SK-N-SH treated with all-trans-retinoic acid at 6 μM for 48 hours (cell line): Measurements from ENCODE around the gene CCDC78.
A peak's percentile ranks its signal among the peaks of the same experiment; 100 is the strongest.

Experiments
- ATAC-seq: fragments of 200-7000 bp; cut with Tn5 transposase; 3 replicates; pipeline ENCODE4 v1.9.1; 2020; ENCODE audit warnings: mild to moderate bottlenecking, moderate library complexity
- BACH2 ChIP-seq: fragments of 250-450 bp; sonication (Bioruptor Pico); IDR thresholded peaks from 2 replicates; pipeline ENCODE4 v1.9.0; 2021; ENCODE audit warnings: mild to moderate bottlenecking, borderline replicate concordance
- CREB5 ChIP-seq: fragments of 250-450 bp; sonication (Bioruptor Pico); IDR thresholded peaks from 2 replicates; pipeline ENCODE4 v1.5.1; 2020; ENCODE audit warnings: low read depth, mild to moderate bottlenecking, moderate library complexity
- CSDC2 ChIP-seq: fragments of 250-450 bp; sonication (Bioruptor Pico); IDR thresholded peaks from 2 replicates; pipeline ENCODE4 v1.5.0; 2020; ENCODE audit warnings: mild to moderate bottlenecking, moderate library complexity
- CSRNP3 ChIP-seq: fragments of 250-450 bp; sonication (Bioruptor Pico); IDR thresholded peaks from 2 replicates; pipeline ENCODE4 v1.5.1; 2021; ENCODE audit warnings: mild to moderate bottlenecking, moderate library complexity
- ESRRG ChIP-seq: fragments of 250-450 bp; sonication (Bioruptor Pico); IDR thresholded peaks from 2 replicates; pipeline ENCODE4 v1.6.1; 2021; ENCODE audit warnings: mild to moderate bottlenecking
- GLIS3 ChIP-seq: fragments of 250-450 bp; sonication (Bioruptor Pico); IDR thresholded peaks from 2 replicates; pipeline ENCODE4 v1.5.0; 2020; ENCODE audit warnings: mild to moderate bottlenecking, moderate library complexity
- ISL1 ChIP-seq: fragments of 250-450 bp; sonication (Bioruptor Pico); IDR thresholded peaks from 2 replicates; pipeline ENCODE4 v2.1.2; 2022; ENCODE audit warnings: mild to moderate bottlenecking, moderate library complexity
- OSR1 ChIP-seq: fragments of 250-450 bp; sonication (Bioruptor Pico); IDR thresholded peaks from 2 replicates; pipeline ENCODE4 v1.8.0; 2022; ENCODE audit warnings: moderate library complexity, mild to moderate bottlenecking, inconsistent platforms
- POU6F1 ChIP-seq: fragments of 250-450 bp; sonication (Bioruptor Pico); IDR thresholded peaks from 2 replicates; pipeline ENCODE4 v1.8.0; 2021; ENCODE audit warnings: low read depth, mild to moderate bottlenecking, moderate library complexity, borderline replicate concordance
- RARB ChIP-seq: fragments of 250-450 bp; sonication (Bioruptor Pico); IDR thresholded peaks from 2 replicates; pipeline ENCODE4 v1.8.0; 2021; ENCODE audit warnings: mild to moderate bottlenecking, moderate library complexity
- SNAI2 ChIP-seq: fragments of 250-450 bp; sonication (Bioruptor Pico); IDR thresholded peaks from 2 replicates; pipeline ENCODE4 v1.5.0; 2020; ENCODE audit warnings: mild to moderate bottlenecking, moderate library complexity
- TCF4 ChIP-seq: fragments of 250-450 bp; sonication (Bioruptor Pico); IDR thresholded peaks from 2 replicates; pipeline ENCODE4 v1.8.0; 2021; ENCODE audit warnings: mild to moderate bottlenecking, moderate library complexity, borderline replicate concordance
- ZC3H10 ChIP-seq: fragments of 250-450 bp; sonication (Bioruptor Pico); IDR thresholded peaks from 2 replicates; pipeline ENCODE4 v1.5.1; 2021; ENCODE audit warnings: mild to moderate bottlenecking, moderate library complexity
- ZFP3 ChIP-seq: fragments of 250-450 bp; sonication (Bioruptor Pico); IDR thresholded peaks from 2 replicates; pipeline ENCODE4 v1.5.0; 2020; ENCODE audit warnings: mild to moderate bottlenecking, moderate library complexity
- ZFP30 ChIP-seq: fragments of 450-650 bp; formaldehyde crosslinking; IDR thresholded peaks from 2 replicates; pipeline ENCODE4 v1.5.0; 2022; ENCODE audit warnings: mild to moderate bottlenecking, moderate library complexity
- ZNF565 ChIP-seq: fragments of 450-650 bp; formaldehyde crosslinking; conservative IDR thresholded peaks from 2 replicates; pipeline ENCODE4 v1.5.0; 2020; ENCODE audit warnings: low read depth, mild to moderate bottlenecking, moderate library complexity
- TF ChIP-seq, protein P1 (sequence below): fragments of 250-450 bp; sonication (Bioruptor Pico); IDR thresholded peaks from 2 replicates; pipeline ENCODE4 v1.5.0; 2020; ENCODE audit warnings: mild to moderate bottlenecking, moderate library complexity
- TF ChIP-seq, protein P2 (sequence below): fragments of 250-450 bp; sonication (Bioruptor Pico); IDR thresholded peaks from 2 replicates; pipeline ENCODE4 v1.8.0; 2020; ENCODE audit warnings: mild to moderate bottlenecking, moderate library complexity, borderline replicate concordance

CCDC78 gene

DNA sequence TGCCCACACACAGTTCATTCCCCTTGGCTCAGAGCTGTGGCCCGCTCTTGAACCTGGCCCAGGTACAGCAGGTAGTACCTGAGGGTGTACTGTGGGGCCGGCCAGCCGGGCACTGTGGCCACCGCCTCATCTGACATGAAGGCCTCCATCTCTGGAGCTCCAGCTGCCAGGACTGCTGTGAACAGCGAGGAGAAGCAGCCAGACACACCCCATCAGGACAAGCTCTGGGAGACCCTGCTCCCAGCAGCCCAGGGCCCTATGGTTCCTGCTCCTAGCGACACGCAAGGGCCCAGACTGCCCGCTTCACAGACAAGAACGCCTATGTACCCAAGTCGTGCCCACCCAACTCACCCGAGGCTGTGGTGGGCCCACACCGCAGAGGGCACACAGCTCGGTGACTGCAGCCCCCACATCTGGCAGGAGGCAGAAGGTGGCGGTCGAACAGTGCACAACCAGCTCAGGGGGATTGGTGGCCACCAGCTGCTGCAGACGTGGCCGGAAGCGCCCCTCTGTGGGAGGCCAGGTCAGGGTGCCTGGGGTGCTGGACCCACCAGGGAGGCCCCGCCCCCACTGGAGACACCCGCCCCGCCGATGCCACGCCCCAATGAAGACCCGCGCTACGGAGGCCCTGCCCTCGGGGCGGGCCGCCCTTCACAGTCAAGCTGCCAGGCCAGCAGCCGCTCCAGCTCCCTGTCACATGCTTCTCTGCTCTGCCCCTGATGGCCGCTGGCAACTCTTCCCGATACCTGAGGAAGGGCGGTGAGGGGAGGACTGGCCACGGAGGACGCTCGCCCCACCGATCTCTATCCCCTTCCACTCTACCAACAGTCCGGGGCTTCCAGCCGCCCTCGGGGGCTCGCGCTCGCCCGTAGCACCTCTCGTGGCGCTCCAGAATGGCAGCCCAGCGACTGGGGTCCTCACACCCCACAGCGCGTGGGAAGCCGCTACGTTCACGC lies 47.1 kb downstream of the CCDC78 start:
- peak; percentile 44 for ATAC-seq
- TF ChIP-seq ZFP3 (CRISPR knock-in tag) (no peak), ZFP30 (no peak), ESRRG (CRISPR knock-in tag) (no peak), CSRNP3 (no peak), CSDC2 (no peak), ZC3H10 (no peak), ZNF565 (CRISPR knock-in tag) (no peak), BACH2 (CRISPR knock-in tag) (no peak), TCF4 (no peak), RARB (no peak), OSR1 (no peak), SNAI2 (CRISPR knock-in tag) (no peak), GLIS3 (no peak)
- TF ChIP-seq, protein P1, sequence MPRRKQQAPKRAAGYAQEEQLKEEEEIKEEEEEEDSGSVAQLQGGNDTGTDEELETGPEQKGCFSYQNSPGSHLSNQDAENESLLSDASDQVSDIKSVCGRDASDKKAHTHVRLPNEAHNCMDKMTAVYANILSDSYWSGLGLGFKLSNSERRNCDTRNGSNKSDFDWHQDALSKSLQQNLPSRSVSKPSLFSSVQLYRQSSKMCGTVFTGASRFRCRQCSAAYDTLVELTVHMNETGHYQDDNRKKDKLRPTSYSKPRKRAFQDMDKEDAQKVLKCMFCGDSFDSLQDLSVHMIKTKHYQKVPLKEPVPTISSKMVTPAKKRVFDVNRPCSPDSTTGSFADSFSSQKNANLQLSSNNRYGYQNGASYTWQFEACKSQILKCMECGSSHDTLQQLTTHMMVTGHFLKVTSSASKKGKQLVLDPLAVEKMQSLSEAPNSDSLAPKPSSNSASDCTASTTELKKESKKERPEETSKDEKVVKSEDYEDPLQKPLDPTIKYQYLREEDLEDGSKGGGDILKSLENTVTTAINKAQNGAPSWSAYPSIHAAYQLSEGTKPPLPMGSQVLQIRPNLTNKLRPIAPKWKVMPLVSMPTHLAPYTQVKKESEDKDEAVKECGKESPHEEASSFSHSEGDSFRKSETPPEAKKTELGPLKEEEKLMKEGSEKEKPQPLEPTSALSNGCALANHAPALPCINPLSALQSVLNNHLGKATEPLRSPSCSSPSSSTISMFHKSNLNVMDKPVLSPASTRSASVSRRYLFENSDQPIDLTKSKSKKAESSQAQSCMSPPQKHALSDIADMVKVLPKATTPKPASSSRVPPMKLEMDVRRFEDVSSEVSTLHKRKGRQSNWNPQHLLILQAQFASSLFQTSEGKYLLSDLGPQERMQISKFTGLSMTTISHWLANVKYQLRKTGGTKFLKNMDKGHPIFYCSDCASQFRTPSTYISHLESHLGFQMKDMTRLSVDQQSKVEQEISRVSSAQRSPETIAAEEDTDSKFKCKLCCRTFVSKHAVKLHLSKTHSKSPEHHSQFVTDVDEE (CRISPR knock-in tag): no peak
- TF ChIP-seq, protein P2, sequence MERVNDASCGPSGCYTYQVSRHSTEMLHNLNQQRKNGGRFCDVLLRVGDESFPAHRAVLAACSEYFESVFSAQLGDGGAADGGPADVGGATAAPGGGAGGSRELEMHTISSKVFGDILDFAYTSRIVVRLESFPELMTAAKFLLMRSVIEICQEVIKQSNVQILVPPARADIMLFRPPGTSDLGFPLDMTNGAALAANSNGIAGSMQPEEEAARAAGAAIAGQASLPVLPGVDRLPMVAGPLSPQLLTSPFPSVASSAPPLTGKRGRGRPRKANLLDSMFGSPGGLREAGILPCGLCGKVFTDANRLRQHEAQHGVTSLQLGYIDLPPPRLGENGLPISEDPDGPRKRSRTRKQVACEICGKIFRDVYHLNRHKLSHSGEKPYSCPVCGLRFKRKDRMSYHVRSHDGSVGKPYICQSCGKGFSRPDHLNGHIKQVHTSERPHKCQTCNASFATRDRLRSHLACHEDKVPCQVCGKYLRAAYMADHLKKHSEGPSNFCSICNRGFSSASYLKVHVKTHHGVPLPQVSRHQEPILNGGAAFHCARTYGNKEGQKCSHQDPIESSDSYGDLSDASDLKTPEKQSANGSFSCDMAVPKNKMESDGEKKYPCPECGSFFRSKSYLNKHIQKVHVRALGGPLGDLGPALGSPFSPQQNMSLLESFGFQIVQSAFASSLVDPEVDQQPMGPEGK (CRISPR knock-in tag): no peak

DNA sequence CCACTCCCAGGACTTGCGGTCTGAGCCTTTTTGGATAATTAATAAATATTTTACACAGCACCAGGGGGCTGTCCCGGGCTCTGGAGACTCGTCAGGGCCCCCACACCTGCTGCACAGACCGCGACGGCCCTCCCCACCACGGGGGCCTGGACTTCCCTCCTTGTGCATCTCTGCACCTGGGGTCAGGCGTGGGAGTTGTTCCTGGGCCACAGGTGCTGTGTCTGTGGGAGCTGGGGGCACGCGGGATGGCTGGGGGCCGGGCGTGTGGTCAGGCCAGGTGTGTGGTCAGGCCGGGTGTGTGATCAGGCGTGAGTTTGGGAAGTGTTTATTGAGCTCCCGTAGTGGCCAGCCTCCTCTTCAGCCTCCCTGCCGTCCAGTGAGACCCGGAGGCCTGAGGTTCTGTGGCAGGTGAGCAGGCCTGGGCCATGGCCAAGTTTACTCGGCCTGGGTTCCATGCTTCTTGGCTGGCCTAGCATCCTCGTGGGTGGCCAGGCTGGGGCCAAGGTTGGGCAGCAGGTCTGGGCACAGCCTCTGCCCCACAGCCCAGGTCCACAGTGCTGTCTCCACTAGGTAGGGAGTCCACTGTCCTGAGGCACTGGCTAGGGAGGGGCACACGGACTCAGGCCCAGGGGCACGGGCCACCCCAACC lies 47.9 kb downstream of the CCDC78 start:
- TF ChIP-seq ISL1 (CRISPR knock-in tag) (no peak), GLIS3 (no peak)
- ATAC-seq: no peak

DNA sequence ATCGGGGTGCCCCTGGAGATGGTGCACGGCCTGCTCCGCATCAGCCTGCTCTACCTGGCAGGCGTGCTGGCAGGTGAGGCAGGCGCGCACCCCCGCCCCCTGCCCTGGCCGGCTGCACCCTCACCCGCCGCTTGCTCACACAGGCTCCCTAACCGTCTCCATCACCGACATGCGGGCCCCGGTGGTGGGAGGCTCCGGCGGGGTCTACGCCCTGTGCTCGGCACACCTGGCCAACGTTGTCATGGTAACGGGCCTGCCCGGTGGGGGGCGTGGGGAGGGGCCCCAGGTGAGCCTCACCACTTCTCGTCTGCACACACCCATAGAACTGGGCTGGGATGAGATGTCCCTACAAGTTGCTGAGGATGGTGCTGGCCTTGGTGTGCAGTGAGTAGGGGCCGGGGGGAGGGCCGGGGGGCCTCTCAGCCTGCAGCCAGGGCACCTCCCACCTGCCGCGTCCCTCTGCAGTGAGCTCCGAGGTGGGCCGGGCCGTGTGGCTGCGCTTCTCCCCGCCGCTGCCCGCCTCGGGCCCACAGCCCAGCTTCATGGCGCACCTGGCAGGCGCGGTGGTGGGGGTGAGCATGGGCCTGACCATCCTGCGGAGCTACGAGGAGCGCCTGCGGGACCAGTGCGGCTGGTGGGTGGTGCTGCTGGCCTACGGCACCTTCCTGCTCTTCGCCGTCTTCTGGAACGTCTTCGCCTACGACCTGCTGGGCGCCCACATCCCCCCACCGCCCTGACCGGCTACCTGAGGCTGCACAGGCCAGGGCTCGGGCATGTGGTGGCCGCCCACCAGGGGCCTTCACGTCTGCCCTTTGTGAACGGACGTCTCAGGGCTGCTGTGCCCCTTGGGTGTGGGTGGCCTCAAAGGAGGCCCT lies 48.7 kb downstream of the CCDC78 start:
- TF ChIP-seq ISL1 (CRISPR knock-in tag): no peak
- no peak for ATAC-seq

GRCh38 chr16:676913-677312 lies 49.3 kb downstream of the CCDC78 start:
- TF ChIP-seq POU6F1: no peak
- TF ChIP-seq, protein P1 (CRISPR knock-in tag): no peak
- TF ChIP-seq CREB5 (CRISPR knock-in tag): no peak
- TF ChIP-seq, all 23 proteins: peak for 0
- no peak for ATAC-seq
